PFSK-1 (cell line): ENCODE data around the gene SH3TC1.

Experiments used
- FOXP2 ChIP-seq: optimal IDR thresholded peaks from 2 replicates; pipeline ENCODE3; 2011; ENCODE audit warnings: borderline replicate concordance, control low read depth, inconsistent platforms; ENCODE audit not compliant: insufficient read depth; ENCODE audit errors: extremely low read length, extremely low read depth
- POLR2AphosphoS5 ChIP-seq: IDR thresholded peaks from 2 replicates; pipeline ENCODE4 v1.6.1; 2012; ENCODE audit warnings: low read depth, mild to moderate bottlenecking, control low read depth, low read length, moderate library complexity
- SIN3A ChIP-seq: IDR thresholded peaks from 2 replicates; pipeline ENCODE4 v1.6.1; 2012; ENCODE audit warnings: mild to moderate bottlenecking, low read length, moderate library complexity, borderline replicate concordance; ENCODE audit not compliant: insufficient read depth
- TAF1 ChIP-seq: IDR thresholded peaks from 2 replicates; pipeline ENCODE4 v1.6.1; 2012; ENCODE audit warnings: low read length, control low read depth, borderline replicate concordance; ENCODE audit not compliant: insufficient read depth
- TF ChIP-seq, protein P1 (sequence below), 2 experiments: IDR thresholded peaks; 2 replicates each; pipeline versions ENCODE4 v1.6.1 to v1.8.0; 2011 to 2012; ENCODE audit warnings: low read depth in 2 of 2, low read length in 2 of 2, control low read depth in 1 of 2, inconsistent platforms in 1 of 2, mild to moderate bottlenecking in 1 of 2, moderate library complexity in 1 of 2; ENCODE audit not compliant: insufficient read depth in 1 of 2

The SH3TC1 gene

DNA sequence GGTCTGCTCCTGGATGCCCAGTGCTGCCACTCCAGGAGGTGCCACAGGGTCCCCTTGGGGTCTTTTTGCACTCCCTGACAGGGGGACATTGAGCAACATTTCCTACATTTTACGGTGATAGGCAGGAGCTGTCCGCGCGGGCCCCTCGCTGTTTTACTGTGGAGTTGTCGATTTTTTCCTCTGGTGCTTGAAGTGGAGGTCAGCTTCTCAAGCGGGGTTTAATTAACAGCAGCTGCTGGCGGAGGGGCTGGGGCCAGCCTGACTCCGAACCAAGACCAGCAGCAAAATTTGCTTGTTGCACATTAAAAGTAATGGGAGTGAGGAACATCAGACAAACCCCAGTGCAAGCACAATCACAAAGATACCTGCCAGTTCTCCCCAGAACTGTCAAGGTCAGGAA, 13.2 kb upstream of the SH3TC1 start:
- TF ChIP-seq, protein P1, sequence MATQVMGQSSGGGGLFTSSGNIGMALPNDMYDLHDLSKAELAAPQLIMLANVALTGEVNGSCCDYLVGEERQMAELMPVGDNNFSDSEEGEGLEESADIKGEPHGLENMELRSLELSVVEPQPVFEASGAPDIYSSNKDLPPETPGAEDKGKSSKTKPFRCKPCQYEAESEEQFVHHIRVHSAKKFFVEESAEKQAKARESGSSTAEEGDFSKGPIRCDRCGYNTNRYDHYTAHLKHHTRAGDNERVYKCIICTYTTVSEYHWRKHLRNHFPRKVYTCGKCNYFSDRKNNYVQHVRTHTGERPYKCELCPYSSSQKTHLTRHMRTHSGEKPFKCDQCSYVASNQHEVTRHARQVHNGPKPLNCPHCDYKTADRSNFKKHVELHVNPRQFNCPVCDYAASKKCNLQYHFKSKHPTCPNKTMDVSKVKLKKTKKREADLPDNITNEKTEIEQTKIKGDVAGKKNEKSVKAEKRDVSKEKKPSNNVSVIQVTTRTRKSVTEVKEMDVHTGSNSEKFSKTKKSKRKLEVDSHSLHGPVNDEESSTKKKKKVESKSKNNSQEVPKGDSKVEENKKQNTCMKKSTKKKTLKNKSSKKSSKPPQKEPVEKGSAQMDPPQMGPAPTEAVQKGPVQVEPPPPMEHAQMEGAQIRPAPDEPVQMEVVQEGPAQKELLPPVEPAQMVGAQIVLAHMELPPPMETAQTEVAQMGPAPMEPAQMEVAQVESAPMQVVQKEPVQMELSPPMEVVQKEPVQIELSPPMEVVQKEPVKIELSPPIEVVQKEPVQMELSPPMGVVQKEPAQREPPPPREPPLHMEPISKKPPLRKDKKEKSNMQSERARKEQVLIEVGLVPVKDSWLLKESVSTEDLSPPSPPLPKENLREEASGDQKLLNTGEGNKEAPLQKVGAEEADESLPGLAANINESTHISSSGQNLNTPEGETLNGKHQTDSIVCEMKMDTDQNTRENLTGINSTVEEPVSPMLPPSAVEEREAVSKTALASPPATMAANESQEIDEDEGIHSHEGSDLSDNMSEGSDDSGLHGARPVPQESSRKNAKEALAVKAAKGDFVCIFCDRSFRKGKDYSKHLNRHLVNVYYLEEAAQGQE (IDR thresholded peaks at IDR 0.05; ENCODE audit: insufficient read depth in 1 of 2, low read depth in 2 of 2, low read length in 2 of 2): peak in 1 of 2 experiments; percentile 49; a peak in 1 of 4 replicates
- no peak for TF ChIP-seq POLR2AphosphoS5

DNA sequence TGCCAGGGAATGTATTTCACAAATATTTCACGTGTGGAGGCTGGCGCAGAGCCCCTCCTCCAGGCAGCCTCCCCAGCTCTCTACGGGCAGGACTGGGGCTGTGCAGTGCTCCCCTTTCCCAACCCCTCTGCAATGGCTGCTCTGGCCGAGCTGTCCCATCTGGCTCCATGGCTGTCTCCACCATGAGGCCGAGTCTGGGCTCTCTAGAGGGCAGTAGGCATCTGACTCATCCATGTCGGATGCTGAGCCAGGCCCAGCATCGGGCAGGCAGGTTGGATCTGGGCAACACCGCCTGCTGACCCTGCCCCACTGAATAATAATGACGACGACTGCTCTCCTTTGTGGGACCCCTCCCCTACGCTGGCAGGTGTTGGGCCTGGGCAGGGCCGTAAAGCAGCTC, 11.0 kb upstream of the SH3TC1 start:
- TF ChIP-seq FOXP2: no peak
- TF ChIP-seq TAF1: no peak
- TF ChIP-seq, protein P1 (IDR thresholded peaks at IDR 0.05; ENCODE audit: insufficient read depth in 1 of 2, low read depth in 2 of 2, low read length in 2 of 2): no peak
- TF ChIP-seq POLR2AphosphoS5: no peak
- no peak for TF ChIP-seq SIN3A

DNA sequence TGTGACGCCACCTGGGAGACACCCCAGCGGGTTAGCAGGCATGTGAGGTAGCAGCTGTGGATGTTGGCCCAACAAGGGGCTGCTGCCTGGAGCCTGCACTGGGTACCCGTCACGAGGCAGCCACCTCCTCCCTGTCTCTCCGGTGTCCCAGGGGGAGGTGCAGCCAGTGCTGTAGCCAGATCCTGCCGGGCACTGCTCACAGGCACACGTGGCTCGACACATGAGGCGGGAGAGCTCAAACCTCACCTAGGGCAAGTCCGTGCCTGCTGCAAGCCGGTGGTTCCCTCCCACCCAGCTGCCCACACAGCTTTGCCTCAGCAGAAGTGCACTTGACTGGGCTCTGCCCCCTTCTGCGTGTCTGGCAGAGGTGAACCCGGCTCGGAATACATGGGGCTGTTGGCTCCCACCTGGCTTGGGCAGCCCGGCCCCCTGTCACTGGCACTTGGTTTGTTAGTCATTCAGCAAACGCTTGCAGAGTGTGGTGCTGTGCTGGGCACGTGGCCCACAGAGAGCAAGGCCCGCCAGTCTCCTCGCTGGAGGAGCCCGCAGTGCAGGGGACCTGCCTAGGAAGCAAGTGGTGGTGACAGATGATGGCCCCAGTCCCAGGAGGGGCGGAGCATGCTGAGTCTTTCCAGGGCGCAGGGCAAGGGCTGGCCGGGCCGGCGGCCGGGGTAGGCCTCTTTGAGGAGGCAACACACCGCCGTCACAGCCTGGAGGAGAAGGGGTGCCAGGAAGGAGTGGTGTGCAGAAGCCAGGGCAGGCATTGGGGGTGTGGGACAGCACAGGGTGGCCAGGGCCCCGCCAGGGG, 10.1 kb upstream of the SH3TC1 start:
- TF ChIP-seq, protein P1 (IDR thresholded peaks at IDR 0.05; ENCODE audit: insufficient read depth in 1 of 2, low read depth in 2 of 2, low read length in 2 of 2): no peak
- TF ChIP-seq SIN3A (no peak), POLR2AphosphoS5 (no peak), FOXP2 (no peak), TAF1 (no peak)

DNA sequence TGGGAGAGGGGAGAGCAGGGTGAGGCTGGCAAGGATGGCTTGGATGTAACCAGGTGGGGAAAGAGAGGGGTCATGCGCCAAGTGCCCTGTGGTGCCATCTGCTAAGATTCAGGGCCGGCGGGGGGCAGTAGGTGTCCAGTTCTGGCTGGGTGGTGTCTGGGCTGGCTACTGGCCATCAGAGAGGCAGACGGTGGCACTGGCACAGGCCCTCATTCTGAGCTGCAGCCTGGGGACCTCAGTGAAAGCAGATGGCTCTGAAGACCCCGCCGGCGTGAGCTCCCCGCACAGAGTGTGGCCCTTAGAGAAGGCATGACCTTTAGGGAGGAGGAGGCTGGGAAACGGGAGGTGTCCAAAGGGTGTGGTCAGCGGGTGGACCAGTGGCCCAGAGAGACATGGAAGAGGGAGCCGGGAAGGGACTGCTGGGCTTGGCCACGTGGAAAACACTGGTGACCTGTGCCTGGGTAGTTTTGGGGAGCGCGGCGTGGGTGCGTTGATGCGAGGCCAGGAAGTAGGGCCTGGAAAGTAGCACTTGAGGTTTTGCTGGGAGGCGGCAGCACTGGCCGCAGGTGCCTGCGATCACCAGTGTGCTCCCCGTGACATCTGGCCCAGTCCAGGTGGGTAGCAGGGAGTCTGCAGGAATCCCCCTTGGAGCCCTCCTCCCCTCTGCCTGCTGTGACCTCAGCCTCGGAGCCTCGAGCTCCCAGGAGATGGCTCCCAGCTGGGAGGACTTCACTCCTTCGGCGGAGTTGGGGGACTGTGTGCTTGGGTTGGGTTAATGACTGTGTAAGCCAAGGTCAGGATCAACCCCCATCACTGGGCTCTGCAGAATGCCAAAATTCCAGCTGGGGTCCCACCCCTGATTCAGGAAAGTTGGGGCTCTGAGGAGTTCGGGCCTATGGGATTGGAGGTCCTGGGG, 9.3 kb upstream of the SH3TC1 start:
- TF ChIP-seq POLR2AphosphoS5 (no peak), SIN3A (no peak), FOXP2 (no peak), TAF1 (no peak)
- TF ChIP-seq, protein P1 (IDR thresholded peaks at IDR 0.05; ENCODE audit: insufficient read depth in 1 of 2, low read depth in 2 of 2, low read length in 2 of 2): no peak
